ENCODE results near the gene MVB12B. TPM values are rescaled to one million over a fixed set of nuclear protein-coding genes. Genes with fewer than 3 reads are reported as not detected.

The MVB12B gene
- total and polyA plus RNA-seq, 2 donors from 2014 or later = 4.5 to 12.3 TPM

GRCh38 chr9:126543490-126543889, 216.9 kb downstream of the MVB12B start:
- no peak for DNase-seq
- FAIRE-seq = no peak
- Histone ChIP-seq H3K9me3 (ENCODE audit: control insufficient read depth in 2 of 3, insufficient read depth in 1 of 3, low read length in 3 of 3) (no peaks in the 10 kb centered on the region), H3K4me3 (ENCODE audit: low read length in 3 of 3) (no peak overlapping the region), H3K9ac (ENCODE audit: low read length in 3 of 3) (no peak overlapping the region), H3K27ac (ENCODE audit: low read depth in 2 of 2, low read length in 2 of 2) (no peak overlapping the region), H3K27me3 (ENCODE audit: control insufficient read depth, insufficient read depth, low read length) (no peaks in the 10 kb centered on the region), H3K36me3 (ENCODE audit: control insufficient read depth in 2 of 3, insufficient read depth in 3 of 3, low read length in 3 of 3) (no peaks in the 10 kb centered on the region), H3K4me1 (ENCODE audit: control insufficient read depth in 2 of 3, insufficient read depth in 2 of 3, low read depth in 1 of 3, low read length in 3 of 3) (no peaks in the 10 kb centered on the region)
- intact Hi-C loops (cut with DNase I) = no loop called here
- no peak for TF ChIP-seq CTCF (IDR thresholded peaks at IDR 0.05; ENCODE audit: borderline replicate concordance, extremely low read depth, insufficient read depth)

- DNase-seq = peak in 1 of 5 donors; percentile 24
- H3K36me3 ChIP-seq (ENCODE audit: control insufficient read depth in 2 of 3, insufficient read depth in 3 of 3, low read length in 3 of 3) = no peaks in the 10 kb centered on the region
- H3K9ac ChIP-seq (ENCODE audit: low read length in 3 of 3) = no peak overlapping the region
- FAIRE-seq = no peak
- H3K4me1 ChIP-seq (ENCODE audit: control insufficient read depth in 2 of 3, insufficient read depth in 2 of 3, low read depth in 1 of 3, low read length in 3 of 3) = no peaks in the 10 kb centered on the region
- no peak for TF ChIP-seq CTCF (IDR thresholded peaks at IDR 0.05; ENCODE audit: borderline replicate concordance, extremely low read depth, insufficient read depth)
- H3K27me3 ChIP-seq (ENCODE audit: control insufficient read depth, insufficient read depth, low read length) = no peaks in the 10 kb centered on the region
- no peak overlapping the region for H3K4me3 ChIP-seq (ENCODE audit: low read length in 3 of 3)
- H3K9me3 ChIP-seq (ENCODE audit: control insufficient read depth in 2 of 3, insufficient read depth in 1 of 3, low read length in 3 of 3) = no peaks in the 10 kb centered on the region
- intact Hi-C loops (cut with DNase I) = no loop called here
- no peak overlapping the region for H3K27ac ChIP-seq (ENCODE audit: low read depth in 2 of 2, low read length in 2 of 2)
These were observed 218.5 kb downstream of the MVB12B start for GRCh38 chr9:126545106-126545505.

DNA sequence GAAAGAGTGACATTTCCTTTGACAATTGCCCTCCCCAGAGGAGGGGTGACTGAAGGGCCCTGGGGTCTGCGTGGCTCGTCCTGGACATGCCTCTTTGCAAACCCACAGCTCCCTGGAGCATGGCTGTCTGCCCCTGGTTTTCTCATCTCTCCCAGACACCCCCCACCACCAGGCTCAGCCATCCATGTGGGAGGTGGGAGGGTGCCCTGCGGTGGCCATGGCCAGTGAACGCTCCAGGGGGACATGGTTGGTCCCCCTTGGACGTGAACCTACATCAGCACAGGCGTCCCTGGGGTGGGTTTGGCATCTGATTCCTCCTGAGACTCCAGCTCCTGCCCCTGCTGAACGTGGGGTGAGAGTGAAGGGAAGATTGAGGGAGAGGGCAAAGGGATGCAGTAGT, 219.4 kb downstream of the MVB12B start:
- Histone ChIP-seq H3K9me3 (ENCODE audit: control insufficient read depth in 2 of 3, insufficient read depth in 1 of 3, low read length in 3 of 3) (no peaks in the 10 kb centered on the region), H3K27ac (ENCODE audit: low read depth in 2 of 2, low read length in 2 of 2) (no peak overlapping the region), H3K4me1 (ENCODE audit: control insufficient read depth in 2 of 3, insufficient read depth in 2 of 3, low read depth in 1 of 3, low read length in 3 of 3) (no peaks in the 10 kb centered on the region), H3K9ac (ENCODE audit: low read length in 3 of 3) (no peak overlapping the region), H3K4me3 (ENCODE audit: low read length in 3 of 3) (no peak overlapping the region), H3K27me3 (ENCODE audit: control insufficient read depth, insufficient read depth, low read length) (no peaks in the 10 kb centered on the region), H3K36me3 (ENCODE audit: control insufficient read depth in 2 of 3, insufficient read depth in 3 of 3, low read length in 3 of 3) (no peaks in the 10 kb centered on the region)
- TF ChIP-seq CTCF (IDR thresholded peaks at IDR 0.05; ENCODE audit: borderline replicate concordance, extremely low read depth, insufficient read depth) = no peak
- intact Hi-C loops (cut with DNase I) = no loop called here
- DNase-seq = peak in 1 of 5 donors; percentile 24
- FAIRE-seq = no peak

DNA sequence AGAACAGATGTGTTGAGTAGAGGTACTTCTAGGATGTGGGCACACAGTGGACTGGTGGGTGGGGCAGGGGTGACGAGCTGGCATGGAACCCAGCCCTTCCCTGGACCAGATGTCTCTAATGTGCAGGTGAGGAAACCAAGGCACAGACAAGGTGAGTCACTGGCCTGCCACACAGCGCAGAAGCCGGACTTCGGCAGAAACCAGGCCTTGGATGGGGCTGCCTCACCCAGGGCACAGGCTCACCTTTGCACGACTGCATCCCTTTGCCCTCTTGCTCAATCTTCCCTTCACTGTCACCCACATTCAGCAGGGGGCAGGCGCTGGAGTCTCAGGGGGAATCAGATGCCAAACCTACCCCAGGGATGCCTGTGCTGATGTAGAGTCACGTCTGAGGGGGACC, 221.7 kb downstream of the MVB12B start:
- intact Hi-C loops (cut with DNase I) = no loop called here
- H3K4me1 ChIP-seq (ENCODE audit: control insufficient read depth in 2 of 3, insufficient read depth in 2 of 3, low read depth in 1 of 3, low read length in 3 of 3) = no peaks in the 10 kb centered on the region
- no peak overlapping the region for H3K9ac ChIP-seq (ENCODE audit: low read length in 3 of 3)
- H3K27ac ChIP-seq (ENCODE audit: low read depth in 2 of 2, low read length in 2 of 2) = no peak overlapping the region
- no peaks in the 10 kb centered on the region for H3K9me3 ChIP-seq (ENCODE audit: control insufficient read depth in 2 of 3, insufficient read depth in 1 of 3, low read length in 3 of 3)
- FAIRE-seq (no peak), DNase-seq (no peak)
- TF ChIP-seq CTCF (IDR thresholded peaks at IDR 0.05; ENCODE audit: borderline replicate concordance, extremely low read depth, insufficient read depth) = no peak
- no peak overlapping the region for H3K4me3 ChIP-seq (ENCODE audit: low read length in 3 of 3)
- no peaks in the 10 kb centered on the region for H3K27me3 ChIP-seq (ENCODE audit: control insufficient read depth, insufficient read depth, low read length)
- H3K36me3 ChIP-seq (ENCODE audit: control insufficient read depth in 2 of 3, insufficient read depth in 3 of 3, low read length in 3 of 3) = no peaks in the 10 kb centered on the region

Data from kidney (tissue), 14 donors.